Measurements from ENCODE around the gene PTN. TPM values are rescaled to one million over a fixed set of nuclear protein-coding genes. Genes with fewer than 3 reads are reported as not detected.

The PTN gene
- polyA plus RNA-seq, 3 donors = not detected

- Mint-ChIP-seq H3K4me3 (no peak overlapping the region), H3K36me3 (no peaks in the 10 kb centered on the region), H3K4me1 (no peaks in the 10 kb centered on the region), H3K27ac (no peak overlapping the region), H3K27me3 (ENCODE audit: low read depth in 3 of 3) (no peaks in the 10 kb centered on the region), H3K9me3 (peaks cover 0 to 7% (median 0%) of the 10 kb centered on the region in 7 donors)
- H3K36me3 ChIP-seq (replicated peaks in 1 of 2; ENCODE audit: control insufficient read depth in 1 of 2, insufficient read depth in 2 of 2, low read length in 2 of 2) = no peaks in the 10 kb centered on the region
- DNase-seq = no peak
- no peak for TF ChIP-seq CTCF (IDR thresholded peaks at IDR 0.05)
- intact Hi-C loops (cut with micrococcal nuclease) = no loop called here
- no peaks in the 10 kb centered on the region for H3K27me3 ChIP-seq (ENCODE audit: control insufficient read depth in 2 of 2, insufficient read depth in 2 of 2, low read length in 2 of 2)
- peaks cover 2 to 19% of the 10 kb centered on the region in 2 donors for H3K9me3 ChIP-seq (replicated peaks in 1 of 2; ENCODE audit: control insufficient read depth in 1 of 2, insufficient read depth in 1 of 2, low read length in 2 of 2)
- H3K79me2 ChIP-seq (ENCODE audit: insufficient read depth, low read length) = no peaks in the 10 kb centered on the region
- no peak overlapping the region for H2AFZ ChIP-seq (ENCODE audit: insufficient read depth, low read depth, low read length, poor library complexity, severe bottlenecking)
- H4K20me1 ChIP-seq (ENCODE audit: insufficient read depth, low read length) = no peaks in the 10 kb centered on the region
- no peak overlapping the region for H3K27ac ChIP-seq (ENCODE audit: low read depth in 1 of 2, low read length in 2 of 2)
- H3K9ac ChIP-seq (ENCODE audit: insufficient read depth, low read length, poor library complexity, severe bottlenecking) = no peak overlapping the region
- no peak overlapping the region for H3K4me2 ChIP-seq (replicated peaks; ENCODE audit: extremely low read depth, low read length, poor library complexity, severe bottlenecking)
- H3K4me3 ChIP-seq (replicated peaks in 1 of 3; ENCODE audit: low read depth in 2 of 3, low read length in 3 of 3) = no peak overlapping the region
- H3K4me1 ChIP-seq (ENCODE audit: control insufficient read depth in 1 of 2, insufficient read depth in 2 of 2, low read length in 2 of 2) = no peaks in the 10 kb centered on the region
These were observed 11.4 kb upstream of the PTN start for GRCh38 chr7:137354961-137355360.

- no peak overlapping the region for H3K4me3 ChIP-seq (replicated peaks in 1 of 3; ENCODE audit: low read depth in 2 of 3, low read length in 3 of 3)
- H3K79me2 ChIP-seq (ENCODE audit: insufficient read depth, low read length) = no peaks in the 10 kb centered on the region
- DNase-seq = no peak
- no peaks in the 10 kb centered on the region for H4K20me1 ChIP-seq (ENCODE audit: insufficient read depth, low read length)
- H2AFZ ChIP-seq (ENCODE audit: insufficient read depth, low read depth, low read length, poor library complexity, severe bottlenecking) = no peak overlapping the region
- H3K4me1 ChIP-seq (ENCODE audit: control insufficient read depth in 1 of 2, insufficient read depth in 2 of 2, low read length in 2 of 2) = no peaks in the 10 kb centered on the region
- no peaks in the 10 kb centered on the region for H3K27me3 ChIP-seq (ENCODE audit: control insufficient read depth in 2 of 2, insufficient read depth in 2 of 2, low read length in 2 of 2)
- H3K27ac Mint-ChIP-seq = no peak overlapping the region
- H3K4me1 Mint-ChIP-seq = no peaks in the 10 kb centered on the region
- no peak for TF ChIP-seq CTCF (IDR thresholded peaks at IDR 0.05)
- H3K27ac ChIP-seq (ENCODE audit: low read depth in 1 of 2, low read length in 2 of 2) = no peak overlapping the region
- no peak overlapping the region for H3K4me2 ChIP-seq (replicated peaks; ENCODE audit: extremely low read depth, low read length, poor library complexity, severe bottlenecking)
- H3K9me3 Mint-ChIP-seq = peaks cover 0 to 7% (median 0%) of the 10 kb centered on the region in 7 donors
- H3K9ac ChIP-seq (ENCODE audit: insufficient read depth, low read length, poor library complexity, severe bottlenecking) = no peak overlapping the region
- no peaks in the 10 kb centered on the region for H3K36me3 ChIP-seq (replicated peaks in 1 of 2; ENCODE audit: control insufficient read depth in 1 of 2, insufficient read depth in 2 of 2, low read length in 2 of 2)
- peaks cover 2 to 14% of the 10 kb centered on the region in 2 donors for H3K9me3 ChIP-seq (replicated peaks in 1 of 2; ENCODE audit: control insufficient read depth in 1 of 2, insufficient read depth in 1 of 2, low read length in 2 of 2)
- H3K36me3 Mint-ChIP-seq = no peaks in the 10 kb centered on the region
- no peaks in the 10 kb centered on the region for H3K27me3 Mint-ChIP-seq (ENCODE audit: low read depth in 3 of 3)
- 90% methylated on average over 1 of the region's 5 CpGs for WGBS (ENCODE audit: insufficient coverage)
- intact Hi-C loops (cut with micrococcal nuclease) = no loop called here
- no peak overlapping the region for H3K4me3 Mint-ChIP-seq
These were observed 10.9 kb upstream of the PTN start for GRCh38 chr7:137354396-137354795.

All from CD14-positive monocyte (primary cell).